Ovary (tissue), 3 donors: ENCODE results near the gene GALK1.

ENCODE experiments used
- CTCF ChIP-seq, 3 donors: fragments of 450-650 bp in 2 of 3; fragments of 200-600 bp in 1 of 3; IDR thresholded peaks; one replicate each; pipeline versions ENCODE4 v1.5.1 to v1.8.0; 2016 to 2022; ENCODE audit warnings: antibody characterized with exemption in 3 of 3, mild to moderate bottlenecking in 1 of 3
- POLR2A ChIP-seq: fragments of 450-650 bp; IDR thresholded peaks from one replicate; pipeline ENCODE4 v1.6.1; 2017; ENCODE audit warnings: antibody characterized with exemption, mild to moderate bottlenecking, moderate library complexity
- donor health status: DM: no; HTN: no; CAD: no.

GRCh38 chr17:75724016-75725003 is 40.7 kb downstream of the GALK1 start:
- TF ChIP-seq CTCF (IDR thresholded peaks at IDR 0.05) (no peak), POLR2A (no peak)
